MM.1S (cell line): ENCODE results near the gene FAM156B.
"Not testable (repeated sequence)": the region's sequence is repeated elsewhere in the genome, so short reads cannot be mapped to it uniquely, and the experiment has no call there.

Experiments
- EZH2 ChIP-seq: fragments of 300-600 bp; sonication (generic); optimal IDR thresholded peaks from 2 replicates; pipeline ENCODE3; 2017; ENCODE audit warnings: low read depth, mild to moderate bottlenecking, antibody characterized with exemption, low read length, mixed read lengths
- EZH2phosphoT487 ChIP-seq: fragments of 300-600 bp; sonication (generic); IDR thresholded peaks from 2 replicates; pipeline ENCODE4 v1.6.1; 2018; ENCODE audit warnings: antibody characterized with exemption, low read length
- TF ChIP-seq, protein P1 (sequence below): fragments of 300-600 bp; sonication (generic); IDR thresholded peaks from 2 replicates; pipeline ENCODE4 v1.5.1; 2016; ENCODE audit warnings: antibody characterized with exemption, low read length, mixed read lengths

DNA sequence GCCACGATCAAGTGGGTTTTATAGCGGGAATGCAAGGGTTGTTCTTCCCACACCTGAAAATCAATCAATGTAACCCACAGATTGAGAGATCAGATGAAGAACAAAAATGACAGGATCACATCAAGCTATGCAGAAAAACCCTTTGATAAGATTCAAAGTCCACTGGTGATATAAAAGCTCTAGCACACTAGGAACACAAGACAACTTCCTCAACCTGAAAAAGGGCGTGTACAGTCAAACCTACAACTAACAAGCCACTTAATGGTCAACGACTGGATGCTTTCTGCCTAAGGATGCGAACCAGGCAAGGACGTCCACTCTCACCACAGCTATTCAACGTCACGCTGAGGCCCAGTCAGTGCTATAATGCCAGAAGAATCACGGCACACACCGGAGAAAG, 52.8 kb downstream of the FAM156B start:
- TF ChIP-seq, protein P1, sequence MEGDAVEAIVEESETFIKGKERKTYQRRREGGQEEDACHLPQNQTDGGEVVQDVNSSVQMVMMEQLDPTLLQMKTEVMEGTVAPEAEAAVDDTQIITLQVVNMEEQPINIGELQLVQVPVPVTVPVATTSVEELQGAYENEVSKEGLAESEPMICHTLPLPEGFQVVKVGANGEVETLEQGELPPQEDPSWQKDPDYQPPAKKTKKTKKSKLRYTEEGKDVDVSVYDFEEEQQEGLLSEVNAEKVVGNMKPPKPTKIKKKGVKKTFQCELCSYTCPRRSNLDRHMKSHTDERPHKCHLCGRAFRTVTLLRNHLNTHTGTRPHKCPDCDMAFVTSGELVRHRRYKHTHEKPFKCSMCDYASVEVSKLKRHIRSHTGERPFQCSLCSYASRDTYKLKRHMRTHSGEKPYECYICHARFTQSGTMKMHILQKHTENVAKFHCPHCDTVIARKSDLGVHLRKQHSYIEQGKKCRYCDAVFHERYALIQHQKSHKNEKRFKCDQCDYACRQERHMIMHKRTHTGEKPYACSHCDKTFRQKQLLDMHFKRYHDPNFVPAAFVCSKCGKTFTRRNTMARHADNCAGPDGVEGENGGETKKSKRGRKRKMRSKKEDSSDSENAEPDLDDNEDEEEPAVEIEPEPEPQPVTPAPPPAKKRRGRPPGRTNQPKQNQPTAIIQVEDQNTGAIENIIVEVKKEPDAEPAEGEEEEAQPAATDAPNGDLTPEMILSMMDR, result not testable (repeated sequence)
- not testable (repeated sequence) for TF ChIP-seq EZH2, EZH2phosphoT487
